H1 (cell line): ENCODE measurements around the gene ZNF219. TPM values are rescaled to one million over a fixed set of nuclear protein-coding genes. Genes with fewer than 3 reads are reported as not detected.

ENCODE experiments used
- BACH1 ChIP-seq: IDR thresholded peaks from 2 replicates; pipeline ENCODE4 v1.6.1; 2012; ENCODE audit warnings: low read length, improper control_type of control experiment
- BRCA1 ChIP-seq: IDR thresholded peaks from 2 replicates; pipeline ENCODE4 v1.6.1; 2012; ENCODE audit warnings: low read depth, low read length, improper control_type of control experiment
- CEBPB ChIP-seq: IDR thresholded peaks from 2 replicates; pipeline ENCODE4 v1.6.1; 2012; ENCODE audit warnings: low read depth, low read length
- CTBP2 ChIP-seq: IDR thresholded peaks from 2 replicates; pipeline ENCODE4 v1.7.0; 2011; ENCODE audit warnings: borderline replicate concordance, mild to moderate bottlenecking, moderate library complexity, mixed read lengths, low read length; ENCODE audit not compliant: insufficient read depth, insufficient read length
- E2F6 ChIP-seq: IDR thresholded peaks from 2 replicates; pipeline ENCODE4 v1.6.1; 2012; ENCODE audit warnings: inconsistent platforms
- EZH2 ChIP-seq: fragments of 200-600 bp; sonication (generic); IDR thresholded peaks from 2 replicates; pipeline ENCODE4 v1.7.1; 2012; ENCODE audit warnings: low read depth, mild to moderate bottlenecking, moderate library complexity, low read length, inconsistent platforms; ENCODE audit not compliant: severe bottlenecking
- GABPA ChIP-seq: IDR thresholded peaks from 2 replicates; pipeline ENCODE4 v1.6.1; 2011; ENCODE audit warnings: mild to moderate bottlenecking, low read length, moderate library complexity, borderline replicate concordance; ENCODE audit not compliant: insufficient read depth
- GTF2F1 ChIP-seq: IDR thresholded peaks from 2 replicates; pipeline ENCODE4 v1.6.1; 2012; ENCODE audit warnings: low read depth, low read length, improper control_type of control experiment, borderline replicate concordance
- JUN ChIP-seq: IDR thresholded peaks from 2 replicates; pipeline ENCODE4 v1.6.1; 2011; ENCODE audit warnings: low read depth, mild to moderate bottlenecking, improper control_type of control experiment, low read length
- KDM1A ChIP-seq: fragments of 200-600, 300-600 bp; sonication (generic); IDR thresholded peaks from 2 replicates; pipeline ENCODE4 v1.7.1; 2016; ENCODE audit warnings: mild to moderate bottlenecking, low read length, borderline replicate concordance
- KDM4A ChIP-seq: IDR thresholded peaks from one replicate; pipeline ENCODE4 v1.7.1; 2012; ENCODE audit warnings: low read depth, mild to moderate bottlenecking, moderate library complexity, low read length, inconsistent platforms; ENCODE audit not compliant: severe bottlenecking
- KDM5A ChIP-seq: fragments of 200-600 bp; IDR thresholded peaks from 2 replicates; pipeline ENCODE4 v1.7.1; 2012; ENCODE audit warnings: mild to moderate bottlenecking, low read length, inconsistent platforms, mixed read lengths
- MAFK ChIP-seq: IDR thresholded peaks from 2 replicates; pipeline ENCODE4 v1.6.1; 2012; ENCODE audit warnings: low read depth, mild to moderate bottlenecking, improper control_type of control experiment, low read length
- NRF1 ChIP-seq: IDR thresholded peaks from 2 replicates; pipeline ENCODE4 v1.6.1; 2011; ENCODE audit warnings: mild to moderate bottlenecking, low read depth, low read length, improper control_type of control experiment
- POLR2AphosphoS5 ChIP-seq: IDR thresholded peaks from 2 replicates; pipeline ENCODE4 v1.6.1; 2011; ENCODE audit warnings: low read depth, low read length
- POU5F1 ChIP-seq: IDR thresholded peaks from 2 replicates; pipeline ENCODE4 v1.6.1; 2011; ENCODE audit warnings: low read depth, mild to moderate bottlenecking, low read length, moderate library complexity
- RNF2 ChIP-seq: fragments of 200-900, 300-1000 bp; sonication (generic); IDR thresholded peaks from 2 replicates; pipeline ENCODE4 v1.7.1; 2016; ENCODE audit warnings: borderline replicate concordance, low read depth, mild to moderate bottlenecking, antibody characterized with exemption, low read length; ENCODE audit not compliant: poor library complexity, severe bottlenecking; ENCODE audit errors: missing control alignments
- RXRA ChIP-seq: IDR thresholded peaks from 2 replicates; pipeline ENCODE4 v1.6.1; 2011; ENCODE audit warnings: low read depth, mild to moderate bottlenecking, low read length, moderate library complexity; ENCODE audit not compliant: insufficient read depth
- SIN3A ChIP-seq, 2 experiments: IDR thresholded peaks in 1 of 2; conservative IDR thresholded peaks in 1 of 2; 2 replicates each; pipeline ENCODE4 v1.6.1; 2011 to 2012; ENCODE audit warnings: low read length in 2 of 2, improper control_type of control experiment in 1 of 2, low read depth in 1 of 2, mild to moderate bottlenecking in 1 of 2
- TAF1 ChIP-seq: IDR thresholded peaks from 2 replicates; pipeline ENCODE4 v1.6.1; 2011; ENCODE audit warnings: mild to moderate bottlenecking, low read depth, low read length
- TAF7 ChIP-seq: optimal IDR thresholded peaks from 2 replicates; pipeline ENCODE3; 2011; ENCODE audit warnings: low read depth, mild to moderate bottlenecking, inconsistent platforms, low read length, moderate library complexity, borderline replicate concordance
- polyA plus RNA-seq, 7 experiments: library from polyadenylated mRNA; depleted of rRNA in 3 of 7; stranded (reverse) in 5 of 7; unstranded in 2 of 7; fragments of >200 nt in 5 of 7; fragments of 200-250 nt in 2 of 7; gene quantifications; 1 replicate in 5 of 7; 2 replicates in 1 of 7; 4 replicates in 1 of 7; pipeline versions ENCODE4 v1.2.1 to v1.2.3, GENCODE V29; 2011 to 2013; ENCODE audit warnings: missing spikeins in 2 of 7, mixed read lengths in 2 of 7
- total RNA-seq: library from RNA; stranded (reverse); fragmentation: NEBNext Ultra II Directional; extraction: Animal tissue kit (Norgen Biotek cat#: 25700); gene quantifications from 2 replicates; pipeline ENCODE4 v1.2.1, GENCODE V29; 2021
- TF ChIP-seq, protein P1 (sequence below): IDR thresholded peaks from 2 replicates; pipeline ENCODE4 v1.6.1; 2012; ENCODE audit warnings: inconsistent platforms

Gene ZNF219
- total and polyA plus RNA-seq, 2 of the 8 experiments (the other 6 are each of a cell fraction or from before 2014, with no cell fraction given), result 113 to 160 TPM

DNA sequence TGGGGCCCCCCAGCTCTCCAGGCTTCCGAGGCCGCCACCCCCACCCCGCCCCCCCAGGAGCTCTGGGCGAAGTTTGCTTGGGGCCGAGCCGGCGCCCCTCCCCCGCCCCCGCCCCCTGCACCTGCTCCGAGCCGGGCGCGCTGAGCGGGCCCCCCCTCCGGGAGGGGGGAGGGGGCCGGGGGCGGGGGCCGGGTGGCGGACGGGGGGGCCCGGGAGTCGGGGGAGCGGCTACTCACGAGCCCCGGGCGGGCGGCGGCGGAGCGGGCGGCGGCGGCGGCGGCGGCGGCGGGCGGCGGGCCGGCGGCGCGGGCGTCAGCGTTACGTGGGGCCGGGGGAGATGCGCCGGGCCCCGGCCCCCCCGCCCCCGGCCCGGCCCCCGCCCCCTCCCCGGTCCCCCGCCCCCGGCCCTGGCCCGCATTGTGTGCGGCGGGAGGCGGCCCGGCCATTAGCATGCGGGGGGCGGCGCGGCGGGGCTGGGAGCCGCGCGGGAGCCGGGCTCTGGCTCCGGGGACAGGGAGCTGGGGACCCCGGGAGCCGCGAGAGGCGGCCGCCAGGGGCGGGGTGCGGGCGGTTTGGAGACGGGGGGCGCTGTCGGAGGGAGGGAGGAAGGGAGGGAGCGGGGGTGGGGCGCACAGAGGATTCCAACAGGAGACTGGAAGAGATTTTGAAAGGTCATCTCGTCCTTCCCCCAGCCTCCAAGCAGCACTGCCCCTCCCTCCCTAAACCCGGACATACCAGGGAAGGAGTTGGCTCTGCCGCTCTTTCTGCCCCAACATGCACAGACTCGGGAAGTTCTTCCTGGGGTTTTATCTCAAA, at the start of gene ZNF219 (continued):
- TF ChIP-seq NRF1 (no peak), EZH2 (no peak), TAF7 (peak; percentile 32), JUN (no peak), POU5F1 (no peak), MAFK (no peak), KDM1A (no peak), BRCA1 (no peak), KDM5A (no peak), GABPA (no peak), RXRA (no peak), GTF2F1 (no peak), SIN3A (conservative IDR thresholded peaks at IDR 0.05 in 1 of 2, IDR thresholded peaks at IDR 0.05 in 1 of 2; ENCODE audit: low read depth in 1 of 2, low read length in 2 of 2) (peak in 1 of 2 experiments; percentile 69; a peak in 2 of 4 replicates), BACH1 (no peak), E2F6 (no peak), KDM4A (peak; percentile 42), CTBP2 (no peak), RNF2 (no peak), POLR2AphosphoS5 (no peak; the same call in 1 of the 2 replicates), TAF1 (peak; percentile 58), CEBPB (no peak)
- TF ChIP-seq, protein P1, sequence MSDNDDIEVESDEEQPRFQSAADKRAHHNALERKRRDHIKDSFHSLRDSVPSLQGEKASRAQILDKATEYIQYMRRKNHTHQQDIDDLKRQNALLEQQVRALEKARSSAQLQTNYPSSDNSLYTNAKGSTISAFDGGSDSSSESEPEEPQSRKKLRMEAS, result no peak
